Pons (tissue), 1 donor: ENCODE measurements around the gene POLL.
"Not testable (repeated sequence)": the region's sequence is repeated elsewhere in the genome, so short reads cannot be mapped to it uniquely, and the experiment has no call there.

Experiments
- DNase-seq: peaks from one replicate; pipeline ENCODE4 v3.0.0-alpha.2; 2016; ENCODE audit warnings: low spot score

POLL gene

GRCh38 chr10:101587725-101588653 lies at the start of gene POLL, which contains the start of gene DPCD:
Gene POLL, minus strand, starts transcription at chr10:101588257. Its CDS starts 897 bp downstream, at chr10:101587360.
Gene DPCD, plus strand, starts transcription at chr10:101588321. Its CDS starts 16 bp downstream, at chr10:101588337.
- DNase-seq = peak; percentile 95

GRCh38 chr10:101633510-101633909 lies 45.5 kb upstream of the POLL start:
- DNase-seq = not testable (repeated sequence)

GRCh38 chr10:101631821-101632475 lies 43.9 kb upstream of the POLL start:
- no peak for DNase-seq

GRCh38 chr10:101630633-101630920 lies 42.5 kb upstream of the POLL start:
- no peak for DNase-seq

GRCh38 chr10:101629837-101630632 lies 42.0 kb upstream of the POLL start:
- DNase-seq = peak; percentile 66

- no peak for DNase-seq
Measured at GRCh38 chr10:101625821-101626412, 37.9 kb upstream of the POLL start.

GRCh38 chr10:101624526-101625102 lies 36.6 kb upstream of the POLL start:
- DNase-seq = no peak

- DNase-seq = no peak
Measured at GRCh38 chr10:101623528-101623927, 35.5 kb upstream of the POLL start.

GRCh38 chr10:101619983-101620382 lies 31.9 kb upstream of the POLL start:
- DNase-seq = no peak

- DNase-seq = no peak
Measured at GRCh38 chr10:101618871-101619270, 30.8 kb upstream of the POLL start.

- no peak for DNase-seq
Measured at GRCh38 chr10:101617824-101618568, 29.9 kb upstream of the POLL start.

- peak; percentile 15 for DNase-seq
Measured at GRCh38 chr10:101617102-101617823, 29.2 kb upstream of the POLL start.

- DNase-seq = no peak
Measured at GRCh38 chr10:101616415-101617101, 28.5 kb upstream of the POLL start.

- DNase-seq = no peak
Measured at GRCh38 chr10:101615525-101616116, 27.6 kb upstream of the POLL start.

- no peak for DNase-seq
Measured at GRCh38 chr10:101614663-101615524, 26.8 kb upstream of the POLL start.

- DNase-seq = no peak
Measured at GRCh38 chr10:101613646-101614045, 25.6 kb upstream of the POLL start.

GRCh38 chr10:101612872-101613271 lies 24.8 kb upstream of the POLL start:
- DNase-seq = no peak

GRCh38 chr10:101612086-101612485 lies 24.0 kb upstream of the POLL start:
- no peak for DNase-seq
